SH-SY5Y (cell line): ENCODE measurements around the gene PHACTR2.

ENCODE experiments used
- GATA2 ChIP-seq: IDR thresholded peaks from 2 replicates; pipeline ENCODE4 v1.6.1; 2011; ENCODE audit warnings: mild to moderate bottlenecking, low read depth, low read length
- GATA3 ChIP-seq: IDR thresholded peaks from 2 replicates; pipeline ENCODE4 v1.6.1; 2011; ENCODE audit warnings: low read depth, mild to moderate bottlenecking, low read length, moderate library complexity

GRCh38 chr6:143718472-143718871 is 40.7 kb downstream of the PHACTR2 start:
- no peak for TF ChIP-seq GATA2
- TF ChIP-seq GATA3 = no peak
